D721Med (cell line): ENCODE results near the gene SDK1.

Experiments used
- DNase-seq: peaks from one replicate; pipeline ENCODE4 v3.0.0; 2011; ENCODE audit warnings: low spot score; ENCODE audit not compliant: insufficient read length
- FAIRE-seq: peaks from 2 replicates; lab custom pipeline; 2011; peaks lifted over from hg19 to GRCh38; lab: Jason Lieb, UNC
- TF ChIP-seq, protein P1 (sequence below): IDR thresholded peaks from 2 replicates; pipeline ENCODE4 v1.5.1; 2012; ENCODE audit warnings: mild to moderate bottlenecking, control low read depth; ENCODE audit not compliant: insufficient read depth; ENCODE audit errors: missing control alignments

The SDK1 gene

DNA sequence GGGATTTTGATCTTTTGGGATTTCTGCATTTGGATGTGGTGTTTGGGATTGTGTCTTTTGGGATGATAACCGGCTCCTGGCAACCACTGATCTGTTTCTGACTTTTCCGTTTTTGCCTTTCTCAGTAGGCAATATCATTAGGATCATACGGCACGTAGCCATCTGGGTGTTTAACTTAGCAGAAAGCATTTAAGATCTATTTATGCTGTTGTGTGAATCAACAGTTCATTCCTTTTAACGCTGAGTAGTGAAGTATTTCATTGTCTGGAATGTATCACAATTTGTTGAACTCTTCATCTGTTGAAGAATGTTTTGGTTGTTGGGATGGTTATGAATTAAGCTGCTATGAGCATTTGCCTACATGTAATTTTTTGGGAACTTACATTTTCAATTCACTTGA, 459.6 kb downstream of the SDK1 start:
- no peak for FAIRE-seq
- DNase-seq: no peak
- TF ChIP-seq, protein P1, sequence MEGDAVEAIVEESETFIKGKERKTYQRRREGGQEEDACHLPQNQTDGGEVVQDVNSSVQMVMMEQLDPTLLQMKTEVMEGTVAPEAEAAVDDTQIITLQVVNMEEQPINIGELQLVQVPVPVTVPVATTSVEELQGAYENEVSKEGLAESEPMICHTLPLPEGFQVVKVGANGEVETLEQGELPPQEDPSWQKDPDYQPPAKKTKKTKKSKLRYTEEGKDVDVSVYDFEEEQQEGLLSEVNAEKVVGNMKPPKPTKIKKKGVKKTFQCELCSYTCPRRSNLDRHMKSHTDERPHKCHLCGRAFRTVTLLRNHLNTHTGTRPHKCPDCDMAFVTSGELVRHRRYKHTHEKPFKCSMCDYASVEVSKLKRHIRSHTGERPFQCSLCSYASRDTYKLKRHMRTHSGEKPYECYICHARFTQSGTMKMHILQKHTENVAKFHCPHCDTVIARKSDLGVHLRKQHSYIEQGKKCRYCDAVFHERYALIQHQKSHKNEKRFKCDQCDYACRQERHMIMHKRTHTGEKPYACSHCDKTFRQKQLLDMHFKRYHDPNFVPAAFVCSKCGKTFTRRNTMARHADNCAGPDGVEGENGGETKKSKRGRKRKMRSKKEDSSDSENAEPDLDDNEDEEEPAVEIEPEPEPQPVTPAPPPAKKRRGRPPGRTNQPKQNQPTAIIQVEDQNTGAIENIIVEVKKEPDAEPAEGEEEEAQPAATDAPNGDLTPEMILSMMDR: no peak

DNA sequence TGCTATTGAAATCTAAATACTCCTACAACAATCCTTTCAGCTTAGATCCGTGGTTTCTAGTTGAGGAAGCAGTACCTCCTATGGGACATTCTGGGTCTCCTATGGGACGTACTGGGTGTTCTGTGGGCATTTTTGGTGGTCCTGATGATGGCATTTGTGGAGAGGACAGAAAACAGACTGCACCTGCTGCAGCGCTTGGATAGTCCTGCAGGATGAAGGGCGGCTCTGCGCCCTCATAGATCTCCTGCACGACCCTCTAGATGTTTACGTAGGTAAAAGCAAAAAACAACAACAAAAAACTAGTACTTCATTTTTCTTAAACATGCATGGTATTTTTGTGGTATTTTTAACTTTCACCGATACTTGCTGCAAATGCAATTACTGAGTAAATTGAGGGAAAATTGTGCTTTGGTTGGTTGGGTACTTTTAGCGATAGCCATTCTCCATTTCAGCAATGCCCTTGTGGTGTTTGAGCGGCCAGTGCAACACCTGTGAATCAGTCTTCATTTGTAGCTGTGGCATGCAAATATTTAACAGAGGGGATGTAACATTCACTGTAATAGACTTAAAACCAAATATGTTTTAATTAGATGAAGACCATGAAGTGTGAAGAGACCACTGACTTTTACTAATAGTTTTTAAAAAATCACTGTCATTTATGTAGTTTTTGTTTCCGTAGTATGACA, 461.2 kb downstream of the SDK1 start:
- FAIRE-seq (no peak), DNase-seq (no peak)
- TF ChIP-seq, protein P1: no peak

DNA sequence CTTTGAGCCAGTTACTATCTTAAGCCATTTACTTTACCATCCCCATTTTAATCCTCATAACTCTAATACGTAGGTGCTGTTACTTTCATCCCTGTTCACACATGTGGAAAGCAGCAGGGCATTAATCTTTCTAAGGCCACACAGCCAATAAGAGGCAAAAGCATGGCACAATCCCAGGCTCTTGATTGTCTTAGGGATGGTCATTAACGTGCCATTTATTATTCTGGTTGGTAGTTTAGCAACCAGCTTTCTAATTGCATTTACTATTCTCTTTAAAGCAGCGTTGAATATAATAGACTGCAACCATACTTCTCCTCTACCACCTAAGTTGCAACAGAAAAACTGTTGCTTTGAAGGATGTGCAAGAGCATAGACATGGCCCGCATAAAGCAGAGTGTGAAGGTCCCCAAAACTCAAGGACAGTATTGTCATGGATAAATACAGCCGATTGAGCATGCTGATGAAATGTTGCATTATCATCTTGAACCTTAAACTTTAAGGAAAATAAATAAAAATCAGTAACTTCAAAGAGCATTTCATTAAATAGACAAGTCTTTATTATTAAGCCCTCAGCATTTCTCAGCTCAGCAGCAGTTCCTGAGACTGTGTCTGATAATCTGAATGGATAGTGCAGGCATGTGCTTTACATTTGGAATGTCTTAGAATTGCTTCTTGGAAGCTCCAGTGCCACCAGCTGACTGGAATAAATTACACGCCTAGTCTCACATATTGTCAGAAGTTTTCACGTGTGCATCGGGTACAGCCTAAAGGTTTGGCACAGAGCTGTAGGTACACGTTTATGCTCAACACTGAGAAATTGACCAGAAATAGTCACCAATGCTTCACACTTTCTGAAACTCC, 467.1 kb downstream of the SDK1 start:
- FAIRE-seq: no peak
- TF ChIP-seq, protein P1: no peak
- no peak for DNase-seq

DNA sequence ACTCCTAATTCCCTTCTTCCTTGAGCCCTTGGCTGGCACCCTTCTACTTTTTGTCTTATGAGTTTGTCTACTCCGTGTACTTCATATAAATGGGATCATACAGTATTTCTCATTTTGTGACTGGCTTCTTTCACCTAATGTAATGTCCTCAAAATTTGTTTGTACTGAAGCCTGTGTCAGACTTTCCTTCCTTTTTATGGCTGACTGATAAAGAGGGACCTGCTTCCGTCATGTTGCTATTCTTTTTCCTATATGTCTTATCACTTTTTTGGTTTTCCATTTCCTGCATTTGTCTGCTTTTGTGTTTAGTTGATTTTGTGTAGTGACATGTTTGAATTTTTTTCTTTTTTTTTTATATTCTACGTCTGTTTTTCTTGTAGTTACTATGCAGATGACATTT, 470.9 kb downstream of the SDK1 start:
- no peak for DNase-seq
- TF ChIP-seq, protein P1: no peak
- FAIRE-seq: no peak

DNA sequence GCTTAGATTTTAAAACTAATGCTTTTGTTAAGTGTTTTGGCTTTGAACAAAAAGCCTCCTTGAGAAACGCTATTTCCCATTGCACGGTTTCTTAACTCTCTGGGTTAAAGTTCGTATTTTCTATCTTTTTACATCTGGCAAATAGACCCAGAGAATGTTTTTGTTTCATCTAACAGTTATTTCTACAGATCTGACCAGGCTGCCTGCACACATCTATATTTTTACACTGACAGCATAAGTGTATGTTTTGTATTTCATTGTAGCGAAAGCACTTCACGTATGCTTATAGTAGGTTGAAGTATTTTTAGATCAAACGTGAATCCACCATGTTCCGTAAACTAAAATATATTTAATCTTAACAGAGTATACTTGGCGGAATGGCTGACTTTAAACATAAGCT, 477.3 kb downstream of the SDK1 start:
- TF ChIP-seq, protein P1: no peak
- no peak for DNase-seq
- FAIRE-seq: no peak

DNA sequence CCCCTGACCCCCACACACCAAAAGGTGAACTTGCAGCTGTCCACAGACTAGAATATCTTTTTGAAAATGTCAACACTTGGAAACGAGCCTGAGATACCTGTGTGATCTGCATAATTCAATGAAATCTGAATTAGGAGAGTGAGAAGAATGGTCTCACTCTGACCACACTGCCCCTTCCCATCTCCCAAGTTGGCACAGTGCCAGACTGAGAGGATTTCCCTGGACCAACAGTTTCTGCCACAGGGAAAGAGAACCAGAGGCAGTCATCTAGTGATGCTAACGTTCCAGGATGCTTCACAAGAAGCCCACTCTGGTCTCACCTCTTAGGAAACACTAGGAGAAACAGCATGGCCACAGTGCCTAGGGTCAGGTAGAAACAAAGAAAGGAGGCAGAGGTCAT, 479.0 kb downstream of the SDK1 start:
- no peak for DNase-seq
- TF ChIP-seq, protein P1: no peak
- FAIRE-seq: no peak

DNA sequence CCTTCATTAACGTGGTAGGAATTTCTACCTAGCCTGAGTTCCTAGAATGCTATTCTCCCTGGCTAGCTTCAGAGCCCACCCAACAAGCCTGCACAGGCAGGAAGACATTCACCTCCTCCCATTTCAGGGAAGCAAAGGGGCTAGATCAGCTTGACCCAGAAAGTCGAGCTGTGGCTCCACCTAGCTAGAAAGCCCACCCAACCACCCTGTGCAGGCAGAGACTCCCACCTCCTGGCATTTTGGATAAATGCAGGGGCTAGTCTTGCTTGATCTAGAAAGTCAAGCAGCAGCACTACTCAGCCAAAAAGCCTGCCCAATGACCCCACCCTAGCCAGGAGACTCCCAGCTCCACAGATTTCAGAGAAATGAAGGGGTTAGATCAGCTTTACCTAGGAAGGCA, 479.5 kb downstream of the SDK1 start:
- TF ChIP-seq, protein P1: no peak
- no peak for DNase-seq
- no peak for FAIRE-seq
